Uterus (tissue), 2 donors: ENCODE results near the gene ALDH4A1.

Experiments used
- CTCF ChIP-seq, 4 experiments: fragments of 200-600 bp in 2 of 4; fragments of 450-650 bp in 2 of 4; sonication (generic) in 2 of 4; IDR thresholded peaks; one replicate each; pipeline ENCODE4 v1.5.1; 2016 to 2019; ENCODE audit warnings: antibody characterized with exemption in 4 of 4, mild to moderate bottlenecking in 2 of 4, moderate library complexity in 1 of 4
- POLR2A ChIP-seq, 2 donors: fragments of 450-650 bp; IDR thresholded peaks; one replicate each; pipeline ENCODE4 v1.6.1; 2016; ENCODE audit warnings: antibody characterized with exemption in 2 of 2, mild to moderate bottlenecking in 1 of 2, moderate library complexity in 1 of 2

- no peak for TF ChIP-seq CTCF (IDR thresholded peaks at IDR 0.05)
- TF ChIP-seq POLR2A (IDR thresholded peaks at IDR 0.05): no peak
Measured at GRCh38 chr1:18880585-18880984, 21.8 kb downstream of the ALDH4A1 start.
